Gastrocnemius medialis (tissue), 4 donors: Measurements from ENCODE around the gene KTN1.

Source experiments
- POLR2A ChIP-seq, 2 donors: fragments of 450-650 bp; IDR thresholded peaks; one replicate each; pipeline ENCODE4 v1.6.1; 2017; ENCODE audit warnings: antibody characterized with exemption in 2 of 2, mild to moderate bottlenecking in 2 of 2, moderate library complexity in 2 of 2
- TF ChIP-seq, protein P1 (sequence below), 5 experiments: fragments of 450-650 bp in 3 of 5; fragments of 200-600 bp in 2 of 5; sonication (generic) in 2 of 5; IDR thresholded peaks in 4 of 5; conservative IDR thresholded peaks in 1 of 5; 1 replicate in 4 of 5; 2 replicates in 1 of 5; pipeline ENCODE4 v1.5.1; 2016 to 2019; ENCODE audit warnings: antibody characterized with exemption in 5 of 5, mild to moderate bottlenecking in 3 of 5, moderate library complexity in 3 of 5

DNA sequence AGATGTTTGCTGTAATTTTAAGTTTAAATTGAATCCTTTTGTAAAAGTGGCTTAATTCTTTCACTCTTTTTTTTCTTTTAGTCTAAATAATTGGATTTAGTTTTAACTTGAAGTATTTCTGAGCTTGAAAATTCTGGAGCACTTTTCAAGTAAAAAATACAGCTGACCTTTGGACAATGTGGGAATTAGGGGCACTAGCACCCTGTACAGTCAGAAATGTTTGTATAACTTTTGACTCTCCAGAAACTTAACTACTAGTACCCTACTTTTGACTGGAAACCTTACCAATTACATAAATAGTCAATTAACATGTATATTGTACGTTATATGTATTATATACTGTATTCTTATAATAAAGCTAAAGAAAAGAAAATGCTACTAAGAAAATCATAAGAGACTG, 7.8 kb downstream of the KTN1 start:
- TF ChIP-seq, protein P1, sequence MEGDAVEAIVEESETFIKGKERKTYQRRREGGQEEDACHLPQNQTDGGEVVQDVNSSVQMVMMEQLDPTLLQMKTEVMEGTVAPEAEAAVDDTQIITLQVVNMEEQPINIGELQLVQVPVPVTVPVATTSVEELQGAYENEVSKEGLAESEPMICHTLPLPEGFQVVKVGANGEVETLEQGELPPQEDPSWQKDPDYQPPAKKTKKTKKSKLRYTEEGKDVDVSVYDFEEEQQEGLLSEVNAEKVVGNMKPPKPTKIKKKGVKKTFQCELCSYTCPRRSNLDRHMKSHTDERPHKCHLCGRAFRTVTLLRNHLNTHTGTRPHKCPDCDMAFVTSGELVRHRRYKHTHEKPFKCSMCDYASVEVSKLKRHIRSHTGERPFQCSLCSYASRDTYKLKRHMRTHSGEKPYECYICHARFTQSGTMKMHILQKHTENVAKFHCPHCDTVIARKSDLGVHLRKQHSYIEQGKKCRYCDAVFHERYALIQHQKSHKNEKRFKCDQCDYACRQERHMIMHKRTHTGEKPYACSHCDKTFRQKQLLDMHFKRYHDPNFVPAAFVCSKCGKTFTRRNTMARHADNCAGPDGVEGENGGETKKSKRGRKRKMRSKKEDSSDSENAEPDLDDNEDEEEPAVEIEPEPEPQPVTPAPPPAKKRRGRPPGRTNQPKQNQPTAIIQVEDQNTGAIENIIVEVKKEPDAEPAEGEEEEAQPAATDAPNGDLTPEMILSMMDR (IDR thresholded peaks at IDR 0.05 in 4 of 5, conservative IDR thresholded peaks at IDR 0.05 in 1 of 5) = no peak
- no peak for TF ChIP-seq POLR2A (IDR thresholded peaks at IDR 0.05)
